ENCODE data around the gene DCLK2. TPM values are rescaled to one million over a fixed set of nuclear protein-coding genes. Genes with fewer than 3 reads are reported as not detected.

DCLK2 gene
- total and polyA plus RNA-seq, 2 of the 8 experiments (the other 6 are each of a cell fraction or from before 2014, with no cell fraction given), result 0.32 to 0.37 TPM

DNA sequence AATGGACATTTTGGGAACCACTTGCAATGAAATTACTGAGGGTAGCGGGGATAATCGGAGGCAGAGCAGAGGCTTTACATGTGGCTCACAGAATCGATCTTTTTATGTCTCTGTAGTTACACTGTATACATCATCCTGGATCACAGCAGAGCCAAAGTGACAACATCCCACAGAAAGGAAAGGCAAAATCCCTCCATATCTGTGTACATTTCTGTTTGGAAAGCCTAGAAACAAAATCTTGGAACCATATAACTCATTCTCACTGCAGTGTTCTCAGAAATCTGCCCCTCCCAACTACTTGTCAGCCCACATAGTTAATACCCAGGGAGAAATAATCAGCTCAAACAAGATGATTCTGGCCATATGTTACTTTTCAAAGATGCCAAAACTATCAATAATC, 211.6 kb downstream of the DCLK2 start (continued):
- TF ChIP-seq CREB1 (IDR thresholded peaks at IDR 0.05), result no peak
- no peak for TF ChIP-seq KDM1A (IDR thresholded peaks at IDR 0.05; ENCODE audit: borderline replicate concordance, low read length)
- no peak for TF ChIP-seq EGR1 (IDR thresholded peaks at IDR 0.05; ENCODE audit: borderline replicate concordance, low read depth, low read length)
- TF ChIP-seq MAFK (IDR thresholded peaks at IDR 0.05; ENCODE audit: low read depth, low read length), result no peak
